ENCODE data around the gene BICD1.
"Not testable (repeated sequence)": the region's sequence is repeated elsewhere in the genome, so short reads cannot be mapped to it uniquely, and the experiment has no call there.

BICD1 gene

DNA sequence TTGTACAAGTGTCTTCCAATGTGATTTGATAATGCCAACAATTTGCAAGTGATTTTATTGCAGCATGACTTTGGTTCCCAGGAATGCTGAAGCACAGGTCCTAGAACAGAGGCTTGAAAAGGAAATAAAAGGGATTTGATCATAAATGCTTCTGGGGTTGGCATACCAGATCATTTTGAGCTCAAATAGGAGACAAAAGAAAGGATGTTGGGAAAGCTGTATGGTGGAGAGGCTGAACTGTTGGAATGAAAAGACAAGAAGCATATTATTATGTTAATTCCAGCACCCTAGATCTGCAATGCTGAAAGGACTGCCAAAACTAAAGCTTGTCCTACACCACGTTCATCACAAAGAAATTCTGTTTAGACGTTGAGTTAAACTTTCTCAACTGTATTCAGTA, 143.1 kb downstream of the BICD1 start:
- no peak for DNase-seq

DNA sequence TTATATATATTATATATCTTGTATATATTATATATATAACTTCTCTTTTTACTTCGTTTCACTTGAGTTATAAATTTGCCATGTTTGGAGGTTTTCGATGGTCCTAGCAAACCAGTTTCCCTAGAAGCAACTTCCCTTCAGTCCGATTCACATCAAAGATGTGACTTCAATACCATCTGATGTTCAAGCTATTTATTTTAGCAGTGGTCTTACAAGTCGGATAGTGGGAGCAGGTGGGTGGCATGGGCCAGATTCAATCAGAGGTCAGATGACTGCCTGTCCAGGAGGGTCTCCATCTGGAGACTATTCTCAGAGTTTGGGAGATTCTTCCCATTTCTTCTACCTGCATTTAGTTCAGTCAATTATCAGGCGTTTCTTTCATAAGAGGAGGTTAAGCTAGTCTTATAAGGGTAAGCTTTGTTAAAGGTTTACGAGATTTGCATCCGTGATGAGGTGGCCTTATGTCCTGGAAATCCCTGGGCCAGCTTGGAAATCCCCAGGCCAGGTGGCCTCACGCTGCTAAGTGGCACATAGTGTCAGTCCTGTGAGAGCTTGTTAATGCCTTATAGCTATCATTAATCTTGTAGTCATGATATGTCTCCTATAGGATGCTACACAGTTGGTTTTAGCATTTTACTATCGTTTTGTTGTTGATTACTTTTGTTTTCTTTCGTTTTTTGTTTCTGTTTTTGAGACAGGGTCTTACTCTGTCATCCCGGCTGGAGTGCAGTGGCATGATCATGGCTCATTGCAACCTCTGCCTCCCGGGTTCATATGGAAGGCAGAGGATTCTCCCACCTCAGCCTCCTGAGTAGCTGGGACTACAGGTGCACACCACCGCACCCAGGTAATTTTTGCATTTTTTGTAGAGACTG, 145.8 kb downstream of the BICD1 start:
- DNase-seq = no peak

DNA sequence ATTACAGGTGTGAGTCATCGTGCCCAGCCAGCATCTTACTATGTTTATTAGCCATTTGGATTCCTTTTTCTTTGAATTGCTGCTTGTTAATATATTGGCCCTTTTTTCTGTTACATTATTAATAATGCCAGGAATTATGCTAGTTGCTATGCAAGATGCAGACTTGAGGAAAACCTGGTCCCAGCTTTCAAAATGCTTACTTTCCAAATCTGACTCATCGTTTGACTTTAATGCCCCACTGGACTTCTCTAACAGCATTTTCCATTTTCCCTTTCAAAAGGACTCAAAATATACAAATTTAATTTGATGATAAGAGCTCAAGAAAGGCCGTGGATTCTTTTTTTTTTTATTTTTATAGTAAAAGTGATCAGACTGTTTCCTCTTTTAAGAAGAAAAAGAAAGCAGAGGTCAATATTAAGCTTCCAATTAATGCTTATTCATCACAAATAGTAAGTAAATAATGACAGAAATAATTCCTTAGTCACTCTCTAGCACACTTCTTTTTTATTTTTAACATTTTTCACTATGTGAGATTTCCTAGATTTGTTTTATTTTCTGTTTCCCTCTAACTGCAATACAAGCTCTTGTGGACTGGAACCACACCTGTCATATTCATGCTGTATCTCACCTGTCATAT, 146.6 kb downstream of the BICD1 start:
- no peak for DNase-seq

DNA sequence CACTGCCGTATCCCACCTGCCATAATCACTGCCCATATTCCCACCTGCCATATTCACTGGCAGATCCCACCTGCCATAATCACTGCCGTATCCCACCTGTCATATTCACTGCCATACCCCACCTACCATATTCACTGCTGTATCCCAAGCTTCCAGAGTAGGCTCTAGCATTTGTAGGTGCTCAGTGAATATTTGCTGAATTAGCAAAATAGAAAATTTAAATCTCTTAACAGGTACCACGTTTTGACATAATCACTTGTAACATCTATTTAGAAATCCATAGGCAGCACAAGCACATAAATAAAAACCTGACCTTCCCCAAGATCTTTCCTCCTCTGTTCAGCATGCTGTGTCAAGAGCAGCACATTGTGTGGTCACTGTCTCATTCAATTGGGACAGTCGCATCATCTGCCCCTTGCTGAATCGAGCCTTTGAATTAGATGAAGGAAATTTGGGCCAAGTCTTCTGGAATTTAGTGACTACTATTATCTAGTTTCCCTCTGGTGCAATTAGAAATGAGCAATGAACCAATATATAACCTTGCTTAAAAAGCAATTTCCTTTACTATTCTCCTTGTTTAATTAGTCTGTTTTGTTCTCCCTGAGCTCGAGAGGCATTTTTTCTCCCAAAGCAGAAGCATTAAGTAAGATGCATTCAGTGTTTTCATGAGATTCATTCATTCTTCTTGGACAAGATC, 147.8 kb downstream of the BICD1 start:
- no peak for DNase-seq

DNA sequence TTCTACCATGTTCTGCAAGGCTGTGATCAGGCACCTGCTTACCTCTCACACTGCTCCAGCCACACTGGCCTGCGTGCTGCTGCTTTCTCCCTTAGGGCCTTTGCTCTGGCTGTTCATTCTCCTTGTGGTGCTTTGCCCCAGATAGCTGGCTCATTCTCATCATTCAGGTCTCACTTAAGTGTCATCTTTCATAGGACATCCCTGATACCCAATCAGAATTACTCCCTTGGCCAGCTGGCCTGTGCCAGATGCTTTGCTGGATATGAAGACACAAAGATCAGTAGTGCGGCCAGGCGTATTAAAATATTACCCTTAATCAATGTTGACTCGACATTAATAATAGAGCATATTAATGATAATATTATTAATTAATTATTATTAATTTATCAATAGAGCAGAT, 148.9 kb downstream of the BICD1 start:
- no peak for DNase-seq

DNA sequence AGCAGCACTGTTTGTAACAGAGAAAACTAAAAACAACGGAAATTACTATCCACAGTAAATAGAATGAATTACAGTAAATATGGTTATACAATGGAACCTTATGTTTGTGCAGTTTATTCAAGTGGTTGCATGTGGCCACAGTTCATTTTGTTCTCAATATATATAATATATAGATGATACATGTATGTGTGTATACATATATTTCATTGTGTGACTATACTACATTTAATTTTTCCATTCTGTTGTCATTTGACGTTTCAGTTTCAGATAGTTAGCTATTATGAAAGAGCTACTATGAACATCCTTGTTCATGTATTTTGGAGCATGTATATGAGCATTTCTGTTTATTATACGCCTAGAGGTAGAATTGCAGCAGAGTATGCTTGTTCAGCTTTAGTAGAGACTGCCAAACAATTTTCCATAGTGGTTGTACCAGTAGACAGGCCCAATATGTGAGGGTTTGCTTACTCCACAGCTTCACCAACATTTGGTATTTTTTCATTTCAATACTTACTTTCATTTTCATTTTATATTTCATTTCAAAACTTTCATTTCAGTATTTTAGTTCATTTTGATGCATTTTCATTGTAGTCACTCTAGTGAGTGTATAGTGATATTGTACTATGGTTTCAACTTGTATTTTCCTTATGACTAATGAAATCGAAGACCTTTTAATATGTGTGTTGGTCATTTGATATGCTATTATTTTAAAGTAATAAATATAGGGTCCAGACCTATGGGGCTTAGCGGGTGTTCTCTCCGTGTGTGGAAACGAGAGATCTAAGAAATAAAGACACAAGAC, 151.2 kb downstream of the BICD1 start:
- no peak for DNase-seq

DNA sequence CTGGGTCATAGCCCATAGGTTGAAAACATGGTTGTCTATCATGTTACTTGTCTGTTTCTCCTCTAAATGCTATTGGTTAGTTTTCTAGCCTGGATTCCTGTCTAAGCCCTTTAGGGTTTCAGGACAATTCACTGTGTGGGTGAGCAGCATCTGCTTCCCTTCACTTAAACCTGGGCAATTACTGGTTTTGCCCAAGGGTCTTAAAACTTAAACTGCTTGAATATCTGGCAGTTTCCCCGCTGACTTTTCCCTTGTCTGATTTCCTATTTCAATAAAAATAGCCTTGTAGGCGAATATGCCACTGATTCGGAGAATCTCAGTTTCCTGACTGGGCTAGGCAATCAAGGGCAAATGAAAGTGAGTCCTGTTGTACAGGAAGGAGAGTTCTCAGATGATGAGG, 154.0 kb downstream of the BICD1 start:
- no peak for DNase-seq

DNA sequence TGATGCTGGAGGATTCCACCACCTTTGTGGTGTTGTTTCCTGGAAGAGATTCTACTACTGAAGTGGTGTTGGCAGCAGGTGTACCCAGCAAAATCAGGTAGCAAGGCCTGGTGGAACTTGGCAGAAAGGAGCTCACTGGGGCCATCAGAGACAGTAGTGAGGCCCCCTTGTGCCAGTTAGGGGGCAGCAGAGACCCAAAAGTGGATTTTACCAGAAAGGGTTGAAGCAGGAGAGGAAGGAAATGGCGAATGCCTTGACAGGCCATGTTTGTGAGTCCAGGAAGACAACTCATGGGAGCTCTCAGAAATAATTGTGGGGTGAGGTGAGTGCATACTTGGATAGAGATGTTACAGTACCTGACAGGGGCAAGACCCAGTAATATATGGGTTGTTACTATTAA, 155.0 kb downstream of the BICD1 start:
- no peak for DNase-seq

DNA sequence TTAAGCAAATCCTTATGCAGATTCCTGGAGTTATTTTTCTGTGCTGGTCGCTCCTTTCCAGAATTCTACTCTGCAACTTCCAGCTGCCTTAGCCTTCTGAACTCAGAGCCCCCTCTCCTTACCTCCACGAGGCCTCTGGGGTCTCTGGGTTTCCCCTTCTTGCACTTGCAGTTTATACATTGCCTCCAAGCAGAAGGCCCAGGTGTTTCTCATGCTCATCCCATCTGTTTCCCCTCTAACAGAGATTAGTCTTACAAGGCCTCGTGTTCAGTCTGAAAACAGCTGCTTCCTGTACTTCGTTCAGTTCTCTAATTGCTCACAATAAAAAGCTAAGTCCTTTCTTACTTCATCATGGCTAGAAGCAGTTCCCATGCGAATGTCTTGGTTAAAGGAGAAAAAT, 158.3 kb downstream of the BICD1 start:
- DNase-seq = peak; percentile 91

DNA sequence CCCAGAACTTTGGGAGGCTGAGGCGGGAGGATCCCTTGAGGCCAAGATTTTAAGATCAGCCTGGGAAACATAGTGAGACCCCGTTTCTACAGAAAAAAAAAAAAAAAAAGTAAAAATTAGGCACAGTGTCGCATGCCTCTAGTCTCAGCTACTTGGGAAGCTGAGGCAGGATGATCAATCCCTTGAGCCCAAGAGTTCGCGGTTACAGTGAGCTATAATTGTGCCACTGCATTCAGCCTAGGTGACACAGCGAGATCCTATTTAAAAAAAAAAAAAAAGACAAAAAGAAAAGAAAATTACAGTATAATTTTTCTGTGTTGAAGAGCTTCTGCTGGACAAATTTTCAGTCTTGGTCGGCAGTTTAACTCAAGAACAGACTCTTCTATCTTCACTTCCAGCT, 158.8 kb downstream of the BICD1 start:
- DNase-seq = no peak

DNA sequence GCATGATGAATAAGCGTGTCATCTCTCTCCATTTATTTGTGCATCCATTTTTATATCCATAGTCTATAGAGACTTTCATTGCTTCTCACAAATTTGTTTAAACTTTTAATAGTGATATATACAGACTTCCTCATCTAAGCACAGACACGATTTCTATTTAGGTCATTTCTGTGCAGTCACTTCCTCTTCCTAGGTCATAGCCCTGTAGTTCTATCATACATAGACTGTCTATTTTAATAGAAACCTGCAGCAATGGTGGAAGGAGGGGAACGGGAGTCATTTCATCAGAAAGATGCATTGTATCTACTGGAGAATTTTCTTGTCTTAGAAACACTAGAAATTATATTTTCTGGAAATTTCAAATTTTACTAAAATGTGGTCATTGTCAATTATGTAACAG, 159.3 kb downstream of the BICD1 start:
- no peak for DNase-seq

DNA sequence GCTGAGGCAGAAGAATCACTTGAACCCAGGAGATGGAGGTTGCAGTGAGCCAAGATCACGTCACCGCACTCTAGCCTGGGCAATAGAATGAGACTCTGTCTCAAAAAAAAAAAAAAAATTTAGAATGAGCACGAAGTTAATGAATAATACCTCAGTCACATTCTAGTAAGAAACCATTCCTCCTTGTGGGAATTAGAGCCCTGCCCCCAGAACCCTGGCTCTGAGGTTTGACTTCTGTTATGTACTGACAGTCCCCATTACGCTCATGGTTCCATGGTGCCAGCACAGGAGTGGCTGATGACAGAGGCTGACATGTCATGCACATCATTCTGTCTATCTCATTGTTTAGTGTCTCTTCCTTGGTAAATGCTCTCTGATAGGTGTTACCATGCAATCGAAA, 160.1 kb downstream of the BICD1 start:
- DNase-seq = no peak

DNA sequence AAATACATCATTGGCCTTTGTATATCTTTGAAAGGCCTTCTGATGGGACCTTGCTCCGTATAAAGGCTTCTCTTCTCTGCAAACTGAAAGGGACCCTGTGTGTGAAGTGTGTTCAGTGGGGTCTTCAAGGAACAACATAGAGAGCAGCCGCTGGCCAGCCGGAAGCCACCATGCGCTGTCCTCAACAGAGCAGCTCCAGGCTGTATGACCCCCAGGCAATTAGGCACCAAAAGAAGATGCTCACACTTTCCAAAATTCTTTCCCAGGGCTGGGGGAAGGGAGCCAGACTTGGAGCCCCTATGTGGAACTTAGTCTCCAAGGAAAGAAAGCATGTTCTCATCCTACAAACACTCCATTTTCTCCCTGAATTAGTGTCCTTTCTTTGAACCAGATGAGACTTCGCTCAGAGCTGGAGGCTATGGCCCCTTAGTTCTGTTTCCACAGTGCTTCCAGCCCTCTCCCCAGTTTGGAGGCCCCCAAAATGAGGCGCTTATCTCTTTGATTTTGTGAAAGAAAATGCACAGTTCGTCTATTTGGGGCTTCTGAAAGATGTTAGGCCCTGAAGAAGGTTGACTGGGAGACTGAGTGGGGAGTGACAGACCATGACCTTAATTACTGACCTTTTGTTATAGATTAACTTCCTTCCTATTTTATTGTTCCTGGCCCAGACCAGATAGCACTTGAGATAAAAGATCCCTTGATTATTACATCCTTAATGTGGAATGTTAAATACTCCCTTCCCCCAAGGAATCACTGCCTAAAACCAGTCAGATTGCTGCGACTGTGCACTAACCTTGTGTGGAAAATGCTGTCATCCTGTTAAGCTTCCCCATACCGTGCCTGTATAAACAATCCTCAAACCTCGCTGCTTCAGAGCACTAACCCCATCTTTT, 164.4 kb downstream of the BICD1 start:
- no peak for DNase-seq

DNA sequence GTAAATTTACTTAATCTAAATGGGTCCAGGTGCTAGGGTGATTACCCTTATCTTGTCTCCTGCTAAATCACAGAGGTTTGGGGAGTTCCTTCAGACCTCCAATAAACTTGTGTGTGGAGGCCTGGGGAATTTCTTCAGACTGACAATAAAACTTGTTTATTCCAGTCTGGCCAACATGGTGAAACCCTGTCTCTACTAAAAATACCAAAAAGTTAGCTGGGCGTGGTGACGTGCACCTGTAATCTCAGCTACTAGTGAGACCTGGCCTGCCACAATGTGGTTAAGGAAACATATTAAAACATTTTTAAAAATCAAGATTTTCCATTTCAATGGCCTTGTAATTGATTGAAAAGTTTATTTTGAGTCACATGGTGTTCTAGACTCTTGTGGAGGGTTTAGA, 165.8 kb downstream of the BICD1 start:
- DNase-seq = no peak

DNA sequence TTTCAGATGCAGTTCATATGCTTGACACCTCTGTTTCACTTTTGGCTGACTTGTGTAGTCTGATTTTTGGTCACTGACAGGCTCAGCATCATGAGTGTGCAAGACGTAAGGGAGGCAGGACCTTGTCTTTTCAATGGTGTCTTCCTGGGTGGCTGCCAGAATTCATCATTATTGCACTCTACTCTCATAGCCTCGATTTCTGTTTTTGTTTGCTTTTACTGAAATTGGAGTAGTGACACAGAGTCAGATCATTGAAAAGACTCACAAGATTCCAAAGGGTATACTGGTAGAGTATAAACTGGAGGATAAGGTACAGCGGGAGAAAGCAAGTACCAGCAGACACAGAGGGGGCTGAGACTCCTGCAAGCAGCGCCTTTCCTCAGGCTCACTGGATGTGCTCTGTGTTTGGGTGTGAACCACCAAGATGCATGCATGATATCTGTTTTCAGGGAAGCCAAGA, 166.4 kb downstream of the BICD1 start:
- no peak for DNase-seq

DNA sequence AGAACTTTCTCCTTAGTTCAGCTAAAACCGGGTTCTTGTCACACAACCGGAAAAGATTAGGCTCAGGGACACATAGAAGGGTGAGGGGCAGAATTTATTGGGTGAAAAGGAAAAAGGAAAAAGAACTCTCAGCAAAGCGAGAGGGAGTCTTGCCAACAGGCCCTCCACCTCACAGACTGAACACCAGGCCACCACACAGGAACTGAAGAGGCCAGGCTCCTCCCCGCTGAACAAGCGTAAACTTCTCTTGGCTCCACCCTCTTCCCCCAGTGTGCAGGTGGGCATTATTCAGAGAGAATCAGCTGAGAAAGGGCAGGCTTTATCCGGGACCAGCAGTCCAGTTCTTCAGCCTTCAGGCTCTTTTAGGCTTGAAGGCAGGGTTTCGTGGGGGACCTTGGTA, 167.1 kb downstream of the BICD1 start:
- DNase-seq = no peak

DNA sequence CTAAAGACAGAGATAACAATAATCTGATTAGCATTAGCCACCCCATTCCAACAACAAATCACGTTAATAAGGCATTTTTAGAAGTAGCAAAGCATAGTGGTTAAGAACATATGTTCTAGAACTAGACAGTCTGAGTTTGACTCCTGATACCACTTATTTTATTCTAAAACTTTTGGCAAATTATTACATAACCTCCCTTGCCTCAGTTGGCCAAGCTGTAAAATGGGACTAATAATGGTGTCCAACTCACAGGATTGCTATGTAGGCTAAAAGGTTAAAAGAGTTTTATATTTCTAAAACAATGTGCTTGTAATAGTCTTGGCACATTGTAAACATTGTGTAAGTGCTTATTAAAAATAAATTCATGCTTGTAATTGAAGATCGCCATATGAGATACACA, 168.0 kb downstream of the BICD1 start:
- DNase-seq = no peak

DNA sequence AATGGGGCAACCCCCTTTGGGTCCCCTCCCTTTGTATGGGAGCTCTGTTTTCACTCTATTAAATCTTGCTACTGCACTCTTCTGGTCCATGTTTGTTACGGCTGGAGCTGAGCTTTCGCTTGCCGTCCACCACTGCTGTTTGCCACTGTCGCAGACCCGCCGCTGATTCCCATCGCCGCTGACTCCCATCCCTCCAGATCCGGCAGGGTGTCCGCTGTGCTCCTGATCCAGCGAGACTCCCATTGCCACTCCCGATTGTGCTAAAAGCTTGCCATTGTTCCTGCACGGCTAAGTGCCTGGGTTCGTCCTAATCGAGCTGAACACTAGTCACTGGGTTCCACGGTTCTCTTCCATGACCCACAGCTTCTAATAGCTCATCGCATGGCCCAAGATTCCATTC, 168.9 kb downstream of the BICD1 start:
- not testable (repeated sequence) for DNase-seq

DNA sequence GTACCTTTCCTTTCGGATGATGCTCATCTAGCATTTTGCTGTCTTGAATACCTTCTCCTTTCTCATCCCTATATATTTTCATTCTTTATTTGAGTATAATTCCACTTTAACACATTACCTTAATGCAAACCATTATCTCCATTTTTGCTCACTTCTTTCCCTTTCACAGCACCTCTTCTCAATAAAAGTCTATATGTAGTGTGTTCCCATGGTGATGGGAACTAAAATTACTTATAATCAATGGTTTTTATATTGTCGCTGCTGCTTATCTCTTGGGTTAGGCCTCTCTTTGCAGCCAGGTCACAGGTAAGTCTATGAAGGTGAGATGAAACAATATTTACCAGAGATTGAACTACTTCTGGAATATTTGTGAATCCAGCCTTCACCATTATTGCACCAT, 171.1 kb downstream of the BICD1 start:
- DNase-seq = no peak

DNA sequence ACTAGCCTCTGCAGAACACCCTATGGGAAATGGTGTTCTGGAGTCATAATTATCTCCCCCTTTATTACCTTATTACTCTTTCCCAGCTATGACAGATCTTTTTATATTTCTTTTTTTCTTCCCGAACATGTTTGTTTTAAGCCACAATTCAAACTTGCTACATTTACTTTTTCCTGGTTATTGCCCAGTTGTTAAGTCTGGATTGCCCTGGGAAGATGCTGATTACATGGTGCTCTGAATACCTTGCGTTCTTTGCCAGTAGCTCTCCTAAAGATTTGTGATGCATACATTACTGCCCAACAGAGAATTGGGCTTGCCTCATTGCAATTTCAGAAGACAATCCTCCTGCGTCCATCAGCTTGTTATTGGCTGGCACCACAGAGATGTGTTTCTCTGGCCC, 174.5 kb downstream of the BICD1 start:
- no peak for DNase-seq

DNA sequence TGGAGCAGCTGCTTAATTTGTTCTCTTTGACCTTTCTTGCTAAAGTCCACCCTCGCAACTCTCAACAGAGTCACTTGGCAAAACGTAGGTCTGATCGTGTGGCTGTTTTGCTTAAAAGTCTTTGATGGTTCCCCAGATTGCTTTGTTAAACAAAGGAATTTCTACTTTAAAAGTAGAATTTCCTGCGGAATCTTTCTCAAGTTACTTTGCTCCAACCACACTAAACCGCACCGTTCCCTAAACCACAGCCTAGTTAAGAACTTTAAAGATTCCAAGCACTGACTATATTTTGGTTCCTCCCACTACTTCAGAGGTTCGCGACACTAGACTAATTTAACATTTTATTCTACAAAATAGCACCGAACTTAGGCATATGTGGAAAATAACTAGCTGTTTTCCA, 177.9 kb downstream of the BICD1 start:
- DNase-seq = no peak

DNA sequence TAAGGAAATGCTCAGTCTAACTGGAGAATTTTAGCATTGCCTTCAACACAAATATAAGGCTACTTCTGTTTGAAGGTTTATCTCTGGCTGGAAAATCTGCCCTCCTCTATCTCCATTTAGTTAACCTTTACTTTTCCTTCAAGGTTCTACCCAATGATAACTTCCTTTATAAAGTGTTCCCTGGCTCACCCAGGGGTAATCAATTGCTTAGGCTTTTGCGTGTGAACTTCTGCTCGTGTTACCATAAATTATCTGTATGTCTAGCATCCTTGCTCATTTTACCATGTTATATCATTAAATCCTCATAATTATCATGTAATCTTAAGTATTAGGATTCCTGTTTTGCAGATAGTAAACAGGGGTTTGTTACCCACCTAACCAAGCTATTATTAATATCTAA, 178.4 kb downstream of the BICD1 start:
- DNase-seq = no peak
